SK-N-SH (cell line): ENCODE results near the gene UBAP2L.

Experiments
- FOXM1 ChIP-seq: IDR thresholded peaks from 2 replicates; pipeline ENCODE4 v1.4.0; 2012; ENCODE audit warnings: low read depth, mild to moderate bottlenecking
- NRF1 ChIP-seq: IDR thresholded peaks from 2 replicates; pipeline ENCODE4 v1.6.1; 2012; ENCODE audit warnings: low read depth, mild to moderate bottlenecking, low read length
- RXRA ChIP-seq: IDR thresholded peaks from 2 replicates; pipeline ENCODE4 v1.4.0; 2012; ENCODE audit warnings: low read depth, mild to moderate bottlenecking, borderline replicate concordance
- YY1 ChIP-seq: IDR thresholded peaks from 2 replicates; pipeline ENCODE4 v1.4.0; 2012; ENCODE audit warnings: low read depth, mild to moderate bottlenecking
- TF ChIP-seq, protein P1 (sequence below): fragments of 200-600 bp; sonication (generic); IDR thresholded peaks from 2 replicates; pipeline ENCODE4 v1.6.1; 2017; ENCODE audit warnings: antibody characterized with exemption, mild to moderate bottlenecking, moderate library complexity

DNA sequence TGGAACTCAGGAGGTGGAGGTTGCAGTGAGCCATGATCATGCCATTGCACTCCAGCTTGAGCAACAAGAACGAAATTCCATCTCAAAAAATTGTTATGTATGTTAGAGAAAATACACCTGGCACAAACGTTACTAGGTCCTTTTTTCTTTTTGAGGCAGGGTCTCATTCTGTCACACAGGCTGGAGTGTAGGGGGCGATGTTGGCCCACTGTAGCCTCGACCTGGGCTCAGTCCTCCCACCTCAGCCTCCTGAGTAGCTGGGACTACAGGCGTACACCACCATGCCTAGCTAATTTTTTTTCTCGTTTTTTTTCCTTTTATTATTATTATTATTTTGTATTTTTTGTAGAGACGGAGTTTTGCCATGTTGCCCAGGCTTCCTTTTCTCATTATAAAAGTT lies 56.0 kb downstream of the UBAP2L start:
- no peak for TF ChIP-seq NRF1
- no peak for TF ChIP-seq YY1
- TF ChIP-seq, protein P1, sequence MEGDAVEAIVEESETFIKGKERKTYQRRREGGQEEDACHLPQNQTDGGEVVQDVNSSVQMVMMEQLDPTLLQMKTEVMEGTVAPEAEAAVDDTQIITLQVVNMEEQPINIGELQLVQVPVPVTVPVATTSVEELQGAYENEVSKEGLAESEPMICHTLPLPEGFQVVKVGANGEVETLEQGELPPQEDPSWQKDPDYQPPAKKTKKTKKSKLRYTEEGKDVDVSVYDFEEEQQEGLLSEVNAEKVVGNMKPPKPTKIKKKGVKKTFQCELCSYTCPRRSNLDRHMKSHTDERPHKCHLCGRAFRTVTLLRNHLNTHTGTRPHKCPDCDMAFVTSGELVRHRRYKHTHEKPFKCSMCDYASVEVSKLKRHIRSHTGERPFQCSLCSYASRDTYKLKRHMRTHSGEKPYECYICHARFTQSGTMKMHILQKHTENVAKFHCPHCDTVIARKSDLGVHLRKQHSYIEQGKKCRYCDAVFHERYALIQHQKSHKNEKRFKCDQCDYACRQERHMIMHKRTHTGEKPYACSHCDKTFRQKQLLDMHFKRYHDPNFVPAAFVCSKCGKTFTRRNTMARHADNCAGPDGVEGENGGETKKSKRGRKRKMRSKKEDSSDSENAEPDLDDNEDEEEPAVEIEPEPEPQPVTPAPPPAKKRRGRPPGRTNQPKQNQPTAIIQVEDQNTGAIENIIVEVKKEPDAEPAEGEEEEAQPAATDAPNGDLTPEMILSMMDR = peak; percentile 48
- no peak for TF ChIP-seq FOXM1
- TF ChIP-seq RXRA = no peak
